ENCODE measurements around the gene PICALM.

GRCh38 chr11:85912414-85912813 lies 156.5 kb downstream of the PICALM start:
- TF ChIP-seq EZH2 (IDR thresholded peaks at IDR 0.05) (no peak), POLR2AphosphoS5 (IDR thresholded peaks at IDR 0.05; ENCODE audit: borderline replicate concordance, low read depth, low read length) (no peak), FOXP2 (optimal IDR thresholded peaks at IDR 0.05; ENCODE audit: control extremely low read depth, extremely low read length, insufficient read depth) (no peak)
